Neutrophil (primary cell): ENCODE results near the gene KLHDC3.
"Not testable (repeated sequence)": the region's sequence is repeated elsewhere in the genome, so short reads cannot be mapped to it uniquely, and the experiment has no call there.

Experiments used
- H3K27ac ChIP-seq: fragments of 200-600 bp; sonication (generic); 2 replicates; pipeline ENCODE4 v1.5.1; 2016; ENCODE audit warnings: mild to moderate bottlenecking, moderate library complexity
- H3K27me3 ChIP-seq: fragments of 200-600 bp; sonication (generic); 2 replicates; pipeline ENCODE4 v1.6.0; 2016; ENCODE audit warnings: mild to moderate bottlenecking
- H3K36me3 ChIP-seq: fragments of 200-600 bp; sonication (generic); 2 replicates; pipeline ENCODE4 v1.5.1; 2017
- H3K4me1 ChIP-seq, 2 experiments: fragments of 200-600 bp in 1 of 2; sonication (generic) in 1 of 2; 1 replicate in 1 of 2; 2 replicates in 1 of 2; pipeline versions ENCODE4 v1.5.1 to v1.6.1; 2013 to 2016; ENCODE audit warnings: low read depth in 1 of 2, low read length in 1 of 2, mild to moderate bottlenecking in 1 of 2, moderate library complexity in 1 of 2; ENCODE audit not compliant: control insufficient read depth in 1 of 2, insufficient read depth in 1 of 2
- H3K4me3 ChIP-seq, 2 experiments: fragments of 200-600 bp in 1 of 2; sonication (generic) in 1 of 2; 1 replicate in 1 of 2; 2 replicates in 1 of 2; pipeline ENCODE4 v1.5.1; 2013 to 2016; ENCODE audit warnings: low read depth in 1 of 2, low read length in 1 of 2, mild to moderate bottlenecking in 1 of 2, moderate library complexity in 1 of 2
- H3K9me3 ChIP-seq: fragments of 200-600 bp; sonication (generic); 2 replicates; pipeline ENCODE4 v1.5.1; 2016
- TF ChIP-seq, protein P1 (sequence below): fragments of 200-600 bp; sonication (generic); IDR thresholded peaks from 2 replicates; pipeline ENCODE4 v1.5.1; 2016; ENCODE audit warnings: antibody characterized with exemption

The KLHDC3 gene

DNA sequence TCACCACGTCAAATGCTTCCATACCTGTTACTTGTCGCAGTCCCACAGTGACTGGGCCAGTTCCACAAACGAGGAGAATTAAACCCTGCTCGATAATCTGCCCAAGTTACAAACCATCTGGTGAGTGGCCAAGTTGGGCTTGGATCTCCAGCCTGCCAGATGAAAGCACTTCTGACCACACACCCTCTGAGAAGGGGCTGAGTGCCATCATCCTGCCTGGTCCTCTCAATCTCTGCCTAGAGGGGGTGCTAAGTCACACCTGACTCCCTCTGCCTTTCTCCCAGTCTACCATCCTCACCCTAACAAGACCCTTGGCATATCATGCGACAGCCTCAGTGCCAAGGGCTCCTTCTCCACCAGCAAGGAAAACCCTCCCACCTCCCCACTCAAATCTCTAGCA is 23.1 kb downstream of the KLHDC3 start:
- H3K27ac ChIP-seq: no peak overlapping the region
- TF ChIP-seq, protein P1, sequence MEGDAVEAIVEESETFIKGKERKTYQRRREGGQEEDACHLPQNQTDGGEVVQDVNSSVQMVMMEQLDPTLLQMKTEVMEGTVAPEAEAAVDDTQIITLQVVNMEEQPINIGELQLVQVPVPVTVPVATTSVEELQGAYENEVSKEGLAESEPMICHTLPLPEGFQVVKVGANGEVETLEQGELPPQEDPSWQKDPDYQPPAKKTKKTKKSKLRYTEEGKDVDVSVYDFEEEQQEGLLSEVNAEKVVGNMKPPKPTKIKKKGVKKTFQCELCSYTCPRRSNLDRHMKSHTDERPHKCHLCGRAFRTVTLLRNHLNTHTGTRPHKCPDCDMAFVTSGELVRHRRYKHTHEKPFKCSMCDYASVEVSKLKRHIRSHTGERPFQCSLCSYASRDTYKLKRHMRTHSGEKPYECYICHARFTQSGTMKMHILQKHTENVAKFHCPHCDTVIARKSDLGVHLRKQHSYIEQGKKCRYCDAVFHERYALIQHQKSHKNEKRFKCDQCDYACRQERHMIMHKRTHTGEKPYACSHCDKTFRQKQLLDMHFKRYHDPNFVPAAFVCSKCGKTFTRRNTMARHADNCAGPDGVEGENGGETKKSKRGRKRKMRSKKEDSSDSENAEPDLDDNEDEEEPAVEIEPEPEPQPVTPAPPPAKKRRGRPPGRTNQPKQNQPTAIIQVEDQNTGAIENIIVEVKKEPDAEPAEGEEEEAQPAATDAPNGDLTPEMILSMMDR: no peak
- no peaks in the 10 kb centered on the region for H3K4me1 ChIP-seq
- no peaks in the 10 kb centered on the region for H3K9me3 ChIP-seq
- H3K27me3 ChIP-seq: no peaks in the 10 kb centered on the region
- peaks cover 88% of the 10 kb centered on the region for H3K36me3 ChIP-seq
- no peak overlapping the region for H3K4me3 ChIP-seq

DNA sequence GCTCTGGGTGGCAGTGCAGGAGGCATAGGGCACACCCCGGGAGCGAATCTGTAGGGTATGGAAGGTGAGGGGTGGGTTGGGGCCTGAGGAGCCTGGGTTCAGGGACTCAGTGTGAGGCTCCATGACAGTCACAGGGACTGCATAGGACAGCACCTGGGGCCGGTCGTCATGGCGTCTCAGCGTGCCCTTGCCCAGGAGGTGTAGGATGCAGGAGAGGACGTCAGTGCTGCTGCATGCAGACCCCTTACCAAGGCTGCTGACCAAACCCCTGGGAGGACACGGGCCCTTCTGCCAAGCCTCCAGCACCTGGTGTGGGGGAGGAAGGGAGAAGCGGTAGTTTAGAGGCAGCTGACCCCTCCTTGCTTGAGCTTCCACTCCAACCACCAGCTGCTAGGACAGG is 23.7 kb downstream of the KLHDC3 start:
- Histone ChIP-seq H3K27me3 (no peaks in the 10 kb centered on the region), H3K27ac (no peak overlapping the region), H3K4me3 (no peak overlapping the region), H3K36me3 (peaks cover 90% of the 10 kb centered on the region), H3K4me1 (no peaks in the 10 kb centered on the region), H3K9me3 (no peaks in the 10 kb centered on the region)
- TF ChIP-seq, protein P1: no peak

DNA sequence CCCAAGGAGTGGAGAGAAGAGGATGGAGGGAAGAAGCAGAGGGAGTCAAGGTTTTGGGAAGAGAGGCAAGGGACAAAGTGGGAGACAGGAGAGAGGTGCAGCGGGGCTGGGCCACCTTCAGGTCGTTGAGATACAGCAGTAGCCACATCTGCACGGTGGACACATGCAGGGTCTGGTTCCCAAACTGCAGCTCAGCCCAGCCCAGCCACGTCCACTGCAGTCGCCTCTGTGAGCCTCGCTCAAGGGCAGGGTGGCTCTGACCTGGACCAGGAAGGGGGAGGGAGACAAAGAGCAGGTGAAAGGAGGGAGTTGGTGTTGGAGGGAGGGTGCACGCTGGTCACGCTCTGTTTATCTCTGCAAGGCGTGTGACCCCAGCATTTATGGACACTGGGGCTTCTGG is 24.7 kb downstream of the KLHDC3 start:
- no peak overlapping the region for H3K4me3 ChIP-seq
- TF ChIP-seq, protein P1: no peak
- no peaks in the 10 kb centered on the region for H3K4me1 ChIP-seq
- H3K27me3 ChIP-seq: no peaks in the 10 kb centered on the region
- H3K36me3 ChIP-seq: peaks cover 92% of the 10 kb centered on the region
- no peaks in the 10 kb centered on the region for H3K9me3 ChIP-seq
- H3K27ac ChIP-seq: no peak overlapping the region

DNA sequence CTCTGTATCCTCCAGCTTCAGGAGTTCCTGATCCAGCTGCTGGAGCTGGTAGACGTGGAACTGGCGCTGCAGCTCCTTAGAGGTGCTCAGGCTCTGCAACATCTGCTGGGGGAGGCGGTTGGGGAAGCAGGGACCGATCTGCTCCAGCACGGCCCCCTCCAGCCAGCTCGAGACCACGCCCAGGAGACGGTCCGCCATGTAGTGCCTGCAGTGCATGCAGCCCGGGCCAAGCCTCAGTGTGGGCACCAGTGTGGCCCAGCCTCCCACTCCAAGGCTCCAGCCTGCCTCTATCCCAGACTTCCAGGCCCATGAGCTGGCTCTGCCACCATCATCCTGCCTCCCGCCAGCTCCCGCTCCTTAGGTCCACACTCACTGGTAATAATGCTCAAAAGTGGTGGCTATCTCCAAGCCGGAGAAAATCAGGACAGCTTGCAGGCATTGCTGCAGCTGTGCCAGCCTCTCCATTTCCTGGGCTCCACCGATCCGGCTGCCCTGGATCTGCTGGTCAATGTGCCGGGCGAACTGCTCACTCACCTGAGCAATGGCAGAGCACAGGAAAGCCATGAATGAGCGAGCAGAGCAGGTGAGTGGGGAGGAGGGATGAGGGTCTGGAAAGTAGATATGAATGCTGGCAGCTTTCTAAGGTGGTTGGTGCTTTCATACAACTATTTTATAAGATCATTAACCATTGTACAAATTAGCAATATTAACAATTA is 26.7 kb downstream of the KLHDC3 start:
- TF ChIP-seq, protein P1: no peak
- no peak overlapping the region for H3K27ac ChIP-seq
- H3K4me1 ChIP-seq: no peaks in the 10 kb centered on the region
- H3K4me3 ChIP-seq: no peak overlapping the region
- no peaks in the 10 kb centered on the region for H3K27me3 ChIP-seq
- H3K9me3 ChIP-seq: no peaks in the 10 kb centered on the region
- H3K36me3 ChIP-seq: peaks cover 91% of the 10 kb centered on the region

DNA sequence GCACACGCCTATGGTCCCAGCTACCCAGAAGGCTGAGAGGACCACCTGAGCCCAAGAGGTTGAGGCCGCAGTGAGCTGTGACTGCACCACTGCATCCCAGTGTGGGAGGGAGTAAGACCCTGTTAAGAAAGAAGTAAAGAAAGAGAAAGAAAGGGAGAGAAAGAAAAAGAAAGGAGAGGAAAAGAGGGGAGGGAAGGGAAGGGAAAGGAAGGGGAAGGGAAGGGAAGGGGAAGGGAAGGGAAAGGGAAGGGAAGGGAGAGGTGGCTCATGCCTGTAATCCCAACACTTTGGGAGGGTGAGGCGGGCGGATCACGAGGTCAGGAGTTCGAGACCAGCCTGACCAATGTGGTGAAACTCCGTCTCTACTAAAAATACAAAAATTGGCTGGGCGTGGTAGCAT is 27.4 kb downstream of the KLHDC3 start:
- not testable (repeated sequence) for H3K27ac ChIP-seq, H3K9me3 ChIP-seq, H3K4me1 ChIP-seq, H3K27me3 ChIP-seq, H3K4me3 ChIP-seq
- peaks cover 93% of the 10 kb centered on the region for H3K36me3 ChIP-seq

DNA sequence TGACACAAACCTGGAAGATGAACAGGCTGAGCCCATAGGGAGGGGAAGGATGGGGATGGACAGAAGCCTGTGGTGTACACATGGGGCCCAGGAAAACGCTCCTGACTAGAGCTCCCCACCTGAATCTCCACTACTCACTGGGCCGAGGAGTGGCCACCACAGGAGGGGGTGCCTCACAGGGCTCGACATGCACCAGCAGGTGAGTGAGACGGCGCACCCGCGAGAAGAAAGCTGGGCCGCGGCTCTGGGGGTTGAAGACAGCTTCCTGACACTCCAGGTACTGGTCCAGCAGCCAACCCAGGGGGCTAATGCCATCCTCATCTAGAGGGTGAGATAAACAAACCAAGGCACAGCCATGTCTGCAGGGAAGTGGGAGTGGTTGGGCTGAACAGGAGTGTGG is 29.3 kb downstream of the KLHDC3 start:
- TF ChIP-seq, protein P1: no peak
- Histone ChIP-seq H3K27ac (no peak overlapping the region), H3K36me3 (peaks cover 91% of the 10 kb centered on the region)

More for the DNA sequence above, 29.3 kb downstream of the KLHDC3 start:
- no peak overlapping the region for H3K4me3 ChIP-seq
- no peaks in the 10 kb centered on the region for H3K9me3 ChIP-seq
- H3K27me3 ChIP-seq: no peaks in the 10 kb centered on the region
- H3K4me1 ChIP-seq: no peaks in the 10 kb centered on the region
